Measurements from ENCODE around the gene PPP1CA.

GRCh38 chr11:67406420-67406968 lies 4.8 kb upstream of the PPP1CA start:
- TF ChIP-seq POLR2A (IDR thresholded peaks at IDR 0.05), result no peak
- TF ChIP-seq CTCF (IDR thresholded peaks at IDR 0.05), result no peak
